DND-41 (cell line): Measurements from ENCODE around the gene CLCN6.

Experiments
- ATAC-seq: fragments of 200-7000 bp; cut with Tn5 transposase; 3 replicates; pipeline ENCODE4 v1.9.1; 2021; ENCODE audit warnings: low read depth; ENCODE audit not compliant: insufficient read depth
- DNase-seq: peaks from one replicate; pipeline ENCODE4 v3.0.0-alpha.2; 2020
- H2AFZ ChIP-seq: 2 replicates; pipeline ENCODE4 v1.6.0; 2012; ENCODE audit warnings: low read depth, low read length
- H3K27ac ChIP-seq: 2 replicates; pipeline ENCODE4 v1.5.1; 2012; ENCODE audit warnings: low read length, inconsistent platforms
- H3K27me3 ChIP-seq: fragments of 200-600 bp; sonication (generic); 2 replicates; pipeline ENCODE4 v1.6.0; 2012; ENCODE audit warnings: low read length, mild to moderate bottlenecking, inconsistent platforms; ENCODE audit not compliant: insufficient read depth, poor library complexity
- H3K36me3 ChIP-seq: 2 replicates; pipeline ENCODE4 v1.5.1; 2012; ENCODE audit warnings: low read length, inconsistent platforms; ENCODE audit not compliant: insufficient read depth
- H3K4me1 ChIP-seq: 2 replicates; pipeline ENCODE4 v1.5.1; 2012; ENCODE audit warnings: mild to moderate bottlenecking, low read length; ENCODE audit not compliant: insufficient read depth
- H3K4me2 ChIP-seq: 2 replicates; pipeline ENCODE4 v1.6.0; 2012; ENCODE audit warnings: mild to moderate bottlenecking, moderate library complexity, low read length, inconsistent platforms; ENCODE audit not compliant: insufficient read depth
- H3K4me3 ChIP-seq, 2 experiments: fragments of 200-600 bp in 1 of 2; shearing (Covaris generic) in 1 of 2; 2 replicates each; pipeline ENCODE4 v1.5.1; 2012 to 2016; ENCODE audit warnings: inconsistent platforms in 2 of 2, low read length in 2 of 2, mild to moderate bottlenecking in 2 of 2, low read depth in 1 of 2, moderate library complexity in 1 of 2
- H3K79me2 ChIP-seq: 2 replicates; pipeline ENCODE4 v1.6.0; 2012; ENCODE audit warnings: low read length, inconsistent platforms; ENCODE audit not compliant: insufficient read depth
- H3K9ac ChIP-seq: 2 replicates; pipeline ENCODE4 v1.6.0; 2012; ENCODE audit warnings: low read depth, mild to moderate bottlenecking, inconsistent platforms, low read length, moderate library complexity
- H3K9me3 ChIP-seq: 2 replicates; pipeline ENCODE4 v1.5.1; 2012; ENCODE audit warnings: low read length, moderate library complexity, mild to moderate bottlenecking, inconsistent platforms; ENCODE audit not compliant: insufficient read depth, severe bottlenecking
- H4K20me1 ChIP-seq: 2 replicates; pipeline ENCODE4 v1.6.0; 2012; ENCODE audit warnings: low read length; ENCODE audit not compliant: insufficient read depth
- CTCF ChIP-seq: IDR thresholded peaks from 2 replicates; pipeline ENCODE4 v1.5.1; 2012; ENCODE audit warnings: borderline replicate concordance, low read length, moderate library complexity, mild to moderate bottlenecking; ENCODE audit not compliant: poor library complexity, severe bottlenecking; ENCODE audit errors: extremely low read depth
- EZH2 ChIP-seq: IDR thresholded peaks from 3 replicates; pipeline ENCODE4 v1.6.1; 2012; ENCODE audit warnings: borderline replicate concordance, low read depth, mild to moderate bottlenecking, moderate library complexity, low read length, inconsistent platforms; ENCODE audit not compliant: severe bottlenecking

CLCN6 gene

GRCh38 chr1:11800391-11800755 lies 5.6 kb upstream of the CLCN6 start:
- Histone ChIP-seq H2AFZ (no peak overlapping the region), H3K27ac (no peak overlapping the region), H3K4me2 (no peak overlapping the region), H3K27me3 (no peaks in the 10 kb centered on the region), H3K4me1 (peaks cover 21% of the 10 kb centered on the region), H3K9me3 (no peaks in the 10 kb centered on the region), H4K20me1 (no peaks in the 10 kb centered on the region), H3K9ac (no peak overlapping the region), H3K79me2 (peaks cover 5% of the 10 kb centered on the region), H3K36me3 (peaks cover 30% of the 10 kb centered on the region), H3K4me3 (no peak overlapping the region)
- ATAC-seq: no peak
- TF ChIP-seq EZH2 (no peak), CTCF (no peak)
- DNase-seq: no peak

GRCh38 chr1:11800756-11801433 lies 5.1 kb upstream of the CLCN6 start:
- TF ChIP-seq CTCF (no peak), EZH2 (no peak)
- Histone ChIP-seq H3K9ac (no peak overlapping the region), H3K9me3 (no peaks in the 10 kb centered on the region), H3K4me1 (peaks cover 22% of the 10 kb centered on the region), H3K4me2 (no peak overlapping the region), H3K79me2 (peaks cover 8% of the 10 kb centered on the region), H3K4me3 (no peak overlapping the region), H3K36me3 (peaks cover 25% of the 10 kb centered on the region), H2AFZ (no peak overlapping the region), H3K27ac (no peak overlapping the region), H3K27me3 (no peaks in the 10 kb centered on the region), H4K20me1 (no peaks in the 10 kb centered on the region)
- ATAC-seq: no peak
- no peak for DNase-seq

- no peaks in the 10 kb centered on the region for H3K9me3 ChIP-seq
- no peak overlapping the region for H3K9ac ChIP-seq
- DNase-seq (no peak), ATAC-seq (no peak)
- H2AFZ ChIP-seq: no peak overlapping the region
- no peak for TF ChIP-seq EZH2
- no peak for TF ChIP-seq CTCF
- H3K27ac ChIP-seq: no peak overlapping the region
- no peaks in the 10 kb centered on the region for H3K27me3 ChIP-seq
- H3K4me3 ChIP-seq: no peak overlapping the region
- H4K20me1 ChIP-seq: peaks cover 6% of the 10 kb centered on the region; the same call in 1 of the 2 replicates
- peaks cover 35% of the 10 kb centered on the region for H3K4me1 ChIP-seq
- H3K79me2 ChIP-seq: peaks cover 25% of the 10 kb centered on the region
- peak overlapping the region; percentile 15; the same call in 1 of the 2 replicates for H3K4me2 ChIP-seq
- H3K36me3 ChIP-seq: peaks cover 31% of the 10 kb centered on the region
Measured at GRCh38 chr1:11802616-11802972, 3.4 kb upstream of the CLCN6 start.
